ENCODE results near the gene ATXN10.

Gene ATXN10

GRCh38 chr22:45807156-45807915 is 135.7 kb downstream of the ATXN10 start:
- no peak overlapping the region for H3K4me2 ChIP-seq (ENCODE audit: low read length)
- no peaks in the 10 kb centered on the region for H4K20me1 ChIP-seq (ENCODE audit: insufficient read depth, low read length)
- no peaks in the 10 kb centered on the region; the same call in 1 of the 2 replicates for H3K79me2 ChIP-seq (ENCODE audit: insufficient read depth, low read length)
- H3K27me3 ChIP-seq (ENCODE audit: insufficient read depth, low read length) = no peaks in the 10 kb centered on the region
- H3K36me3 ChIP-seq (ENCODE audit: insufficient read depth, low read length) = peaks cover 91% of the 10 kb centered on the region
- H3K27ac ChIP-seq (ENCODE audit: low read depth, low read length, poor library complexity, severe bottlenecking) = no peak overlapping the region
- no peak for TF ChIP-seq CTCF (IDR thresholded peaks at IDR 0.05; ENCODE audit: low read length)
- TF ChIP-seq EZH2 (IDR thresholded peaks at IDR 0.05; ENCODE audit: borderline replicate concordance, low read length) = no peak
- H3K9ac ChIP-seq (ENCODE audit: low read length) = no peak overlapping the region
- H2AFZ ChIP-seq (ENCODE audit: low read length) = no peak overlapping the region
- no peaks in the 10 kb centered on the region for H3K9me2 ChIP-seq (ENCODE audit: low read depth, low read length)
- no peaks in the 10 kb centered on the region for H3K9me3 ChIP-seq (ENCODE audit: low read length)
- H3K4me1 ChIP-seq (ENCODE audit: insufficient read depth, low read length, severe bottlenecking) = no peaks in the 10 kb centered on the region
- H3F3A ChIP-seq (ENCODE audit: insufficient read depth, low read length) = no peaks in the 10 kb centered on the region
- H3K4me3 ChIP-seq (ENCODE audit: low read depth, low read length, poor library complexity, severe bottlenecking) = no peak overlapping the region

- no peak overlapping the region for H2AFZ ChIP-seq (ENCODE audit: low read length)
- no peak overlapping the region for H3K4me2 ChIP-seq (ENCODE audit: low read length)
- H4K20me1 ChIP-seq (ENCODE audit: insufficient read depth, low read length) = no peaks in the 10 kb centered on the region
- no peaks in the 10 kb centered on the region for H3F3A ChIP-seq (ENCODE audit: insufficient read depth, low read length)
- no peaks in the 10 kb centered on the region for H3K9me2 ChIP-seq (ENCODE audit: low read depth, low read length)
- H3K4me1 ChIP-seq (ENCODE audit: insufficient read depth, low read length, severe bottlenecking) = peaks cover 4% of the 10 kb centered on the region
- H3K9me3 ChIP-seq (ENCODE audit: low read length) = no peaks in the 10 kb centered on the region
- TF ChIP-seq CTCF (IDR thresholded peaks at IDR 0.05; ENCODE audit: low read length) = no peak
- TF ChIP-seq EZH2 (IDR thresholded peaks at IDR 0.05; ENCODE audit: borderline replicate concordance, low read length) = no peak
- H3K4me3 ChIP-seq (ENCODE audit: low read depth, low read length, poor library complexity, severe bottlenecking) = no peak overlapping the region
- H3K36me3 ChIP-seq (ENCODE audit: insufficient read depth, low read length) = peaks cover 75% of the 10 kb centered on the region
- H3K27me3 ChIP-seq (ENCODE audit: insufficient read depth, low read length) = no peaks in the 10 kb centered on the region
- H3K27ac ChIP-seq (ENCODE audit: low read depth, low read length, poor library complexity, severe bottlenecking) = no peak overlapping the region
- H3K79me2 ChIP-seq (ENCODE audit: insufficient read depth, low read length) = no peaks in the 10 kb centered on the region; the same call in 1 of the 2 replicates
- no peak overlapping the region for H3K9ac ChIP-seq (ENCODE audit: low read length)
Observed at GRCh38 chr22:45812910-45813309, 141.3 kb downstream of the ATXN10 start.

- H3K4me1 ChIP-seq (ENCODE audit: insufficient read depth, low read length, severe bottlenecking) = peaks cover 14% of the 10 kb centered on the region
- H3K9ac ChIP-seq (ENCODE audit: low read length) = no peak overlapping the region
Observed at GRCh38 chr22:45814198-45814597, 142.6 kb downstream of the ATXN10 start.

More at GRCh38 chr22:45814198-45814597, 142.6 kb downstream of the ATXN10 start:
- Histone ChIP-seq H4K20me1 (ENCODE audit: insufficient read depth, low read length) (no peaks in the 10 kb centered on the region), H3K9me3 (ENCODE audit: low read length) (no peaks in the 10 kb centered on the region), H2AFZ (ENCODE audit: low read length) (no peak overlapping the region), H3K27me3 (ENCODE audit: insufficient read depth, low read length) (no peaks in the 10 kb centered on the region), H3K27ac (ENCODE audit: low read depth, low read length, poor library complexity, severe bottlenecking) (no peak overlapping the region), H3K4me3 (ENCODE audit: low read depth, low read length, poor library complexity, severe bottlenecking) (no peak overlapping the region), H3F3A (ENCODE audit: insufficient read depth, low read length) (no peaks in the 10 kb centered on the region), H3K36me3 (ENCODE audit: insufficient read depth, low read length) (peaks cover 62% of the 10 kb centered on the region), H3K79me2 (ENCODE audit: insufficient read depth, low read length) (no peaks in the 10 kb centered on the region; the same call in 1 of the 2 replicates), H3K9me2 (ENCODE audit: low read depth, low read length) (no peaks in the 10 kb centered on the region), H3K4me2 (ENCODE audit: low read length) (no peak overlapping the region)
- no peak for TF ChIP-seq EZH2 (IDR thresholded peaks at IDR 0.05; ENCODE audit: borderline replicate concordance, low read length)
- TF ChIP-seq CTCF (IDR thresholded peaks at IDR 0.05; ENCODE audit: low read length) = no peak

Data from OCI-LY1 (cell line).